ENCODE data around the gene RNF227.

RNF227 gene

GRCh38 chr17:7950578-7950977, 34.5 kb upstream of the RNF227 start:
- peaks cover 0 to 2% of the 10 kb centered on the region in 2 donors for H3K9me3 ChIP-seq (replicated peaks in 1 of 2; ENCODE audit: control insufficient read depth in 2 of 2, insufficient read depth in 1 of 2, low read depth in 1 of 2, low read length in 2 of 2)
- no peaks in the 10 kb centered on the region for H3K79me1 ChIP-seq (ENCODE audit: low read depth, low read length)
- H3K18ac ChIP-seq (ENCODE audit: low read length), result no peak overlapping the region
- H3K4me3 ChIP-seq (ENCODE audit: low read length in 2 of 2), result no peak overlapping the region
- no peak overlapping the region for H3K27ac ChIP-seq (replicated peaks; ENCODE audit: low read length)
- no peak overlapping the region for H2BK15ac ChIP-seq (ENCODE audit: low read length)
- H2BK120ac ChIP-seq (ENCODE audit: low read depth, low read length), result no peak overlapping the region
- no peak overlapping the region for H4K8ac ChIP-seq (ENCODE audit: low read depth, low read length)
- no peak overlapping the region for H2AFZ ChIP-seq (ENCODE audit: low read length)
- no peak for DNase-seq (ENCODE audit: low spot score)
- peaks cover 0 to 2% (median 0%) of the 10 kb centered on the region in 3 experiments for H3K27me3 ChIP-seq (ENCODE audit: control insufficient read depth in 3 of 3, insufficient read depth in 3 of 3, low read depth in 1 of 3, low read length in 3 of 3)
- H2BK5ac ChIP-seq (ENCODE audit: low read length), result no peak overlapping the region
- H3K14ac ChIP-seq (ENCODE audit: low read length), result no peak overlapping the region
- H4K91ac ChIP-seq (ENCODE audit: low read depth, low read length, poor library complexity), result no peak overlapping the region
- H3K4ac ChIP-seq (ENCODE audit: low read length), result no peak overlapping the region
- no peak overlapping the region for H2BK12ac ChIP-seq (ENCODE audit: low read length)
- H3K36me3 ChIP-seq (replicated peaks in 1 of 2; ENCODE audit: control insufficient read depth in 2 of 2, insufficient read depth in 2 of 2, low read length in 2 of 2), result peaks cover 31 to 47% of the 10 kb centered on the region in 2 donors
- no peaks in the 10 kb centered on the region for H3K4me1 ChIP-seq (ENCODE audit: control insufficient read depth in 2 of 2, insufficient read depth in 1 of 2, low read depth in 1 of 2, low read length in 2 of 2)
- no CpG with 5 or more reads among the region's 3 CpGs for WGBS, 2 donors (ENCODE audit: extremely low coverage in 2 of 2, insufficient read length in 2 of 2, insufficient replicate concordance in 1 of 2)
- H3K23ac ChIP-seq (ENCODE audit: low read depth, low read length, poor library complexity), result no peak overlapping the region
- H3K9ac ChIP-seq (ENCODE audit: low read depth, low read length, poor library complexity), result no peak overlapping the region
- H2AK5ac ChIP-seq (ENCODE audit: low read depth, low read length), result no peak overlapping the region
- no peak overlapping the region for H3K4me2 ChIP-seq (ENCODE audit: insufficient read depth, low read length, poor library complexity, severe bottlenecking)

GRCh38 chr17:7947651-7948050, 31.6 kb upstream of the RNF227 start:
- Histone ChIP-seq H4K8ac (ENCODE audit: low read depth, low read length) (no peak overlapping the region), H2AFZ (ENCODE audit: low read length) (no peak overlapping the region), H3K79me1 (ENCODE audit: low read depth, low read length) (no peaks in the 10 kb centered on the region), H3K4me3 (ENCODE audit: low read length in 2 of 2) (no peak overlapping the region), H3K27ac (replicated peaks; ENCODE audit: low read length) (no peak overlapping the region), H3K27me3 (ENCODE audit: control insufficient read depth in 3 of 3, insufficient read depth in 3 of 3, low read depth in 1 of 3, low read length in 3 of 3) (peaks cover 0 to 2% (median 0%) of the 10 kb centered on the region in 3 experiments), H2BK12ac (ENCODE audit: low read length) (no peak overlapping the region), H4K91ac (ENCODE audit: low read depth, low read length, poor library complexity) (no peak overlapping the region), H3K36me3 (replicated peaks in 1 of 2; ENCODE audit: control insufficient read depth in 2 of 2, insufficient read depth in 2 of 2, low read length in 2 of 2) (peaks cover 52 to 74% of the 10 kb centered on the region in 2 donors), H2AK5ac (ENCODE audit: low read depth, low read length) (no peak overlapping the region), H3K4ac (ENCODE audit: low read length) (no peak overlapping the region), H3K9me3 (replicated peaks in 1 of 2; ENCODE audit: control insufficient read depth in 2 of 2, insufficient read depth in 1 of 2, low read depth in 1 of 2, low read length in 2 of 2) (peaks cover 0 to 2% of the 10 kb centered on the region in 2 donors), H2BK120ac (ENCODE audit: low read depth, low read length) (no peak overlapping the region), H3K18ac (ENCODE audit: low read length) (no peak overlapping the region), H3K9ac (ENCODE audit: low read depth, low read length, poor library complexity) (no peak overlapping the region), H3K14ac (ENCODE audit: low read length) (no peak overlapping the region), H3K23ac (ENCODE audit: low read depth, low read length, poor library complexity) (no peak overlapping the region), H3K4me2 (ENCODE audit: insufficient read depth, low read length, poor library complexity, severe bottlenecking) (no peak overlapping the region), H2BK15ac (ENCODE audit: low read length) (no peak overlapping the region), H3K4me1 (ENCODE audit: control insufficient read depth in 2 of 2, insufficient read depth in 1 of 2, low read depth in 1 of 2, low read length in 2 of 2) (no peaks in the 10 kb centered on the region), H2BK5ac (ENCODE audit: low read length) (no peak overlapping the region)
- no peak for DNase-seq (ENCODE audit: low spot score)
- WGBS, 2 donors (ENCODE audit: extremely low coverage in 2 of 2, insufficient read length in 2 of 2, insufficient replicate concordance in 1 of 2), result no CpG with 5 or more reads among the region's 5 CpGs

GRCh38 chr17:7946441-7946840, 30.4 kb upstream of the RNF227 start:
- no peak overlapping the region for H2BK120ac ChIP-seq (ENCODE audit: low read depth, low read length)
- no peak overlapping the region for H4K8ac ChIP-seq (ENCODE audit: low read depth, low read length)
- H3K36me3 ChIP-seq (replicated peaks in 1 of 2; ENCODE audit: control insufficient read depth in 2 of 2, insufficient read depth in 2 of 2, low read length in 2 of 2), result peaks cover 52 to 83% of the 10 kb centered on the region in 2 donors
- peaks cover 0 to 2% of the 10 kb centered on the region in 2 donors for H3K9me3 ChIP-seq (replicated peaks in 1 of 2; ENCODE audit: control insufficient read depth in 2 of 2, insufficient read depth in 1 of 2, low read depth in 1 of 2, low read length in 2 of 2)
- H3K9ac ChIP-seq (ENCODE audit: low read depth, low read length, poor library complexity), result no peak overlapping the region
- H3K27ac ChIP-seq (replicated peaks; ENCODE audit: low read length), result no peak overlapping the region
- no peak overlapping the region for H3K14ac ChIP-seq (ENCODE audit: low read length)
- no peak overlapping the region for H3K4ac ChIP-seq (ENCODE audit: low read length)
- no peak overlapping the region for H2BK15ac ChIP-seq (ENCODE audit: low read length)
- no CpG with 5 or more reads among the region's 5 CpGs for WGBS, 2 donors (ENCODE audit: extremely low coverage in 2 of 2, insufficient read length in 2 of 2, insufficient replicate concordance in 1 of 2)
- no peak overlapping the region for H3K18ac ChIP-seq (ENCODE audit: low read length)
- DNase-seq (ENCODE audit: low spot score), result no peak
- H3K27me3 ChIP-seq (ENCODE audit: control insufficient read depth in 3 of 3, insufficient read depth in 3 of 3, low read depth in 1 of 3, low read length in 3 of 3), result peaks cover 0 to 2% (median 0%) of the 10 kb centered on the region in 3 experiments
- H4K91ac ChIP-seq (ENCODE audit: low read depth, low read length, poor library complexity), result no peak overlapping the region
- no peak overlapping the region for H2BK12ac ChIP-seq (ENCODE audit: low read length)
- no peaks in the 10 kb centered on the region for H3K79me1 ChIP-seq (ENCODE audit: low read depth, low read length)
- no peak overlapping the region for H3K4me3 ChIP-seq (ENCODE audit: low read length in 2 of 2)
- no peak overlapping the region for H3K23ac ChIP-seq (ENCODE audit: low read depth, low read length, poor library complexity)
- H2BK5ac ChIP-seq (ENCODE audit: low read length), result no peak overlapping the region
- no peak overlapping the region for H2AK5ac ChIP-seq (ENCODE audit: low read depth, low read length)
- H3K4me2 ChIP-seq (ENCODE audit: insufficient read depth, low read length, poor library complexity, severe bottlenecking), result no peak overlapping the region
- no peaks in the 10 kb centered on the region for H3K4me1 ChIP-seq (ENCODE audit: control insufficient read depth in 2 of 2, insufficient read depth in 1 of 2, low read depth in 1 of 2, low read length in 2 of 2)
- H2AFZ ChIP-seq (ENCODE audit: low read length), result no peak overlapping the region

- Histone ChIP-seq H3K27ac (replicated peaks; ENCODE audit: low read length) (no peak overlapping the region), H3K14ac (ENCODE audit: low read length) (no peak overlapping the region), H3K79me1 (ENCODE audit: low read depth, low read length) (no peaks in the 10 kb centered on the region), H3K4ac (ENCODE audit: low read length) (no peak overlapping the region), H2BK12ac (ENCODE audit: low read length) (no peak overlapping the region), H2BK5ac (ENCODE audit: low read length) (no peak overlapping the region), H3K9ac (ENCODE audit: low read depth, low read length, poor library complexity) (no peak overlapping the region), H3K36me3 (replicated peaks in 1 of 2; ENCODE audit: control insufficient read depth in 2 of 2, insufficient read depth in 2 of 2, low read length in 2 of 2) (peaks cover 55 to 91% of the 10 kb centered on the region in 2 donors), H3K4me3 (ENCODE audit: low read length in 2 of 2) (no peak overlapping the region), H3K23ac (ENCODE audit: low read depth, low read length, poor library complexity) (no peak overlapping the region), H2BK15ac (ENCODE audit: low read length) (no peak overlapping the region), H4K8ac (ENCODE audit: low read depth, low read length) (no peak overlapping the region), H3K27me3 (ENCODE audit: control insufficient read depth in 3 of 3, insufficient read depth in 3 of 3, low read depth in 1 of 3, low read length in 3 of 3) (peaks cover 0 to 2% (median 0%) of the 10 kb centered on the region in 3 experiments), H2AK5ac (ENCODE audit: low read depth, low read length) (no peak overlapping the region), H4K91ac (ENCODE audit: low read depth, low read length, poor library complexity) (no peak overlapping the region), H3K9me3 (replicated peaks in 1 of 2; ENCODE audit: control insufficient read depth in 2 of 2, insufficient read depth in 1 of 2, low read depth in 1 of 2, low read length in 2 of 2) (peaks cover 0 to 2% of the 10 kb centered on the region in 2 donors), H2BK120ac (ENCODE audit: low read depth, low read length) (no peak overlapping the region), H3K18ac (ENCODE audit: low read length) (no peak overlapping the region), H3K4me1 (ENCODE audit: control insufficient read depth in 2 of 2, insufficient read depth in 1 of 2, low read depth in 1 of 2, low read length in 2 of 2) (no peaks in the 10 kb centered on the region), H3K4me2 (ENCODE audit: insufficient read depth, low read length, poor library complexity, severe bottlenecking) (no peak overlapping the region), H2AFZ (ENCODE audit: low read length) (no peak overlapping the region)
- WGBS, 2 donors (ENCODE audit: extremely low coverage in 2 of 2, insufficient read length in 2 of 2, insufficient replicate concordance in 1 of 2), result no CpG with 5 or more reads among the region's 7 CpGs
- DNase-seq (ENCODE audit: low spot score), result no peak
Observed at GRCh38 chr17:7945651-7946050, 29.6 kb upstream of the RNF227 start.
